Activated naive CD4-positive, alpha-beta T cell treated with anti-CD3 and anti-CD28 coated beads, Interleukin-2, amount 50 U/mL, for 16 hours (primary cell): ENCODE measurements around the gene TBC1D16.

Experiments
- DNase-seq: peaks from one replicate; pipeline ENCODE4 v3.0.0-alpha.2; 2020

TBC1D16 gene

DNA sequence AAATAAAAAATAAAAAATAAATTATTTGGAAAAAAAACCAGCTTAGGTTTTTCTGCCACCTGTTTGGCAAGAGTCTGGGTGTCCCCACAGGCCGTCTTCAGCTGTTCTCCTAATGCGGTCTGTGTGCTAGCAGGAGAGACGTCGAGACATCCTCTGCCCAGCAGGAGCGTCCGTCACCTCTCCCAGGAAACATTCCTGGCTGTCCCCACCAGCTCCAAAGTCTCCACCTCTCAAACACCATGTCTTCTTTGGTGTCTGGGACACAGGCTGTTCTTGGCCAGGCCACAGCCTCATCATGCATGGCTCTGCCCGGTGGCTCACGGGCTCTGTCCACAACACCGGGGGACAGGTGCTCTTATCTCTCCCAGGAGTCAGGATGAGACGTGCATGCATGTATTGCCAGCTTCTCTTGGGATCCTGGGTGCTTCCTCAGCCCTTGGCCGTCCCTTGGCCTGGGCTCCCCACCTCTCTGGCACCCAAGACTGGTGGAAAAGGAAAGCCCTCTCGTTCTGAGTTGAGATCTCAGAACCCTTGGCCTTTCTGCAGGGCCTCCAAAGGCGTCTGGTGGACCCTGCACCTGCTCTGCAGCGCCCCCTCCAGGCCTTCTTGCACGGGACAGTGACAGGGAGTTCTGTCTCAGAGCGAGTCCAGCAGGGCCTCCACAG is 111.6 kb downstream of the TBC1D16 start:
- DNase-seq: peak; percentile 42

- DNase-seq: no peak
Measured at GRCh38 chr17:79922798-79923197, 112.9 kb downstream of the TBC1D16 start.

DNA sequence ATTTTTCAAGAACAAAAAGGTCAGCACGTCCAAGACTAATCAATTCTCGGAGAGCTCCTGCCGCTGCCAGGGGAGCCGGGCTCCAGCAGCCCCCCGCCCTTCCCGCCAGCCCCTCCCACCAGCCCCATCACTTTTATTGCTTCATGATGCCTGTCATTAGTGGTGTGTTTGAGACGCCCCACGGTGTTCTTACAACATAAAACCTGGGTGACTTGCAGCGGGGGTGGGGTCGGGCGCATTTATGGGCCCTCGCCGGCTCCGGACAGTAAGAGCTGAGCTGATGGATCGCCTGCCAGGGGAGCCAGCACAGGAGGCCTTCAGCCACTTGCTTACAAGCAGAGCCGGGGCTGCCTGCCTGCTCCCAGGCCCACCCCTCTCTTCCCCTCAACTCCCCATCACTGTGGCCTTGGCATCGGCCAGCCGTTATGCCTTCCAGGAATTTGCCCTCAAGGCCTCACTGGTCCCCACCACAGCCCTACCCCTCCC is 113.5 kb downstream of the TBC1D16 start:
- DNase-seq: no peak

GRCh38 chr17:79921411-79922115 is 114.1 kb downstream of the TBC1D16 start:
- DNase-seq: no peak

DNA sequence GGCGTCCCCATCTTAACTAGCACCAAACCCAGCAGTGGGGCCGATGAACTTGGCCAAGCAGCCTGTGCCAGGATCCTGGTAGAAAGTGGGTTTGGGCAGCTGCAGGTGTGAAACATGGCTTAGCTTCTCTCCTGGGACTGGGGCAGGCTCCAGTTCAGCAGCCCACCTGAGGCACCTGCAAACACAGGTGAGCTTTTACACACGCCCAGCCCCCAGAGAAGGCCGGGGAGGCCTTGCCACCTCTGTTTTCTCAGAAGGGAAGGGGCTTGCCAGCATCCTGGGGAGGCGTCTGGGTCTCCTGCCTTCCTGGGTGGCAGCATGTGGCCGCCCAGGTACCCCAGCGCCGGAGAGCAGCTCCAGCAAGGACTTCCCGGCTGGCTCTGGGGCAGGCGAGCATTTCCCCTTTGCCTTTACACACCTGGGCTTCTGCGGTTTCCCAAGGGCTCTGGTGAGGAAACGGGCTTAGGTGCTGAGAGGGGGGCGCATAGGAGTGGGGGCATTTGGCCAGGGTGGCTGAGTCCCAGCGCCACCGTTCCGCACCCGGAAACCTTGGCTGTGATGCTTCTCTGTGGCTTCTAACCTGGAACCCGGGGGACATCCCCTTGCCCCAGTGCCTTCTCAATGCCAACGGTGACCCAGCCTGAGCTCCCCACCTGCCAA is 114.8 kb downstream of the TBC1D16 start:
- DNase-seq: no peak

DNA sequence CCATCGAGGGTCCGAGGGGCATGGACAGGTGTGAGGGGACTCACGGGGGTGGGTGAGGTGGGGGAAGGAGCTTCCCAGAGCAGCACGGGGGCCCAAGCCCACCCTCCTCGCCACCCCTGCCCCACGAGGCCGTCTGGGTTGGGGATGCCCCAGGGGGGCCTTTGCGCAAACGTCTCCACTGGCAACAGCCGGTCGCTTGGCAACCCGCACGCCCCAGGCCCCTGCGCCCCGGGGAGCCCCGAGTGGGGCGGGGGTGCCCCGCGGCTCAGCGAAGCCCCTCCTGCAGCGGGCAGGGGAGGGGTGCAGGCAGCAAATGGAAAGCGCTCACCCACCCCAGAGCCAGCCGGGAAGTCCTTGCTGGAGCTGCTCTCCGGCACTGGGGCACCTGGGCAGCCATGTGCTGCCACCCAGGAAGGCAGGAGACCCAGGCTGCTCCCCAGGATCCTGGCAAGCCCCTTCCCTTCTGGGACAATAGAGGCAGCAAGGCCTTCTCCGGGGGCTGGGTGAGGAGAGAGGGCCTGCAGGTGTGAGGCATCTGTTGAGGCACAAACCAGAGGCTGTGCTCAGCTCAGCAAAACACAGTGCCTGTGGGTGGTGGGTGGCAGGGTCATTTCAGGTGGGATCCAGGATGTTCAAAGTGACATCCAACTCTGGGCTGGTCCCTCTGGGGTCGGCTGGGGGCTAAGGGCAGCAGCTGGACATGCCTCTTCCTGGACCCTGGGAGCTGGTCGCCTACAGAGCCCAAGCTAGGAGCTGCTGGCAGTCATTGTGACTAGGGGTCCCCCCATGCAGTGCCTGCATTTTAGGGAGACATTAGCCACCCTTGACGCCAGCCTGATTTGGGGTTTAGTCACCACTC is 115.6 kb downstream of the TBC1D16 start:
- DNase-seq: no peak

- DNase-seq: no peak
Measured at GRCh38 chr17:79919164-79919585, 116.5 kb downstream of the TBC1D16 start.

DNA sequence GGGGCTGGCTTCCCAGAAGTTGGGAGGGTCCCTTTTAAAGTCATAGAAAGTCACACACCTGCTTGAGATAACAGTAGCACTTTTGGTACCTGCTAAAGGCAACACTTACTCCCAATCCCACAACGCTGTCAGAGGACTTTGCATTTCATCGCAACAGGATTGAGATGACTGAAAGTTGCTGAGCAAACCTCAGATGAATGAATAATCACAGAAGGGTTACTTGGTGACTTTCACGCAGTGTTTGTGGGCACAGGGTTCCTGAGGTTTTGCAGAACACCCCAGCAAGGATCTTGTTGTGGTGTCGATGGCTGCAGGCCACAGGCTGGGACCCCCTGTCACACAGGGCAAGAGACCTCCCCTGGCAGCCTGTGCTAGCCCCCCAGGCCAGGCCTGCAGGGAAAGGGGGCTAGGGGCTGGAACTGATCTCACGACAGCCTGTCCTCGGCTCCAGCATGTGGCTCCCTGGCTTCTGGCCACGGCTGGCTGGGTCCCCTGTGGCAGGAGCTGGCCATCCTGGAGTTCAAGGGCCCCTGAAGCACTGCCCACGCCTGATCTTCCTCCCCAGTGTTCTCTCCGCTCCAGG is 117.0 kb downstream of the TBC1D16 start:
- DNase-seq: no peak

DNA sequence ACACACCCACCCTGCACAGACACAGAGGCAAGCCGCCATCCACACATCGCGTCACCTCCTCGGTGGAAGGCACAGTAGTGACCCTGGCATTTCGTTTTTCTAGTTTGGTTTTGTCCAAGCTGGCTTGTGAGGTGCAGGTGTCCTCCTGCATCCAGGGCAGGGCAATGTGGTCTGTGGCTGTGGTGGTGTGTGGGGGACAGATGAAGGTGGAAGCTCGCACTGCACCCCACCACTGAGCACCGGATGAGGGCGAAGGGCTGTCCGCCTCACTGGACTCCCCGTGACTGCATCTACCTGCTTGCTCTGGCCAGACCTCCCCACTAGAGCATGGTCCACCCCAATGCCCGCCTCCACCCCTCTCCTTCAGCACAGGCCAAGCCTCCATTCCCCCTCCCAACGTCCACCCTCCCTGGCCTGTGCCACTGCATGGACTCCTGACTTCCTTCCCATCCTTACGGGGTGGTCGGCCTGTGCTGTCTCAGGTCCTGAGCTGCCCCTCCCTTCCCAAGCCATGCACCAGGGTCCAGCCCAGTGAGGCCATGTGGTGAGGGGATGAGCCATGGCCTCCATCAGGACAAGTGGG is 117.7 kb downstream of the TBC1D16 start:
- no peak for DNase-seq

DNA sequence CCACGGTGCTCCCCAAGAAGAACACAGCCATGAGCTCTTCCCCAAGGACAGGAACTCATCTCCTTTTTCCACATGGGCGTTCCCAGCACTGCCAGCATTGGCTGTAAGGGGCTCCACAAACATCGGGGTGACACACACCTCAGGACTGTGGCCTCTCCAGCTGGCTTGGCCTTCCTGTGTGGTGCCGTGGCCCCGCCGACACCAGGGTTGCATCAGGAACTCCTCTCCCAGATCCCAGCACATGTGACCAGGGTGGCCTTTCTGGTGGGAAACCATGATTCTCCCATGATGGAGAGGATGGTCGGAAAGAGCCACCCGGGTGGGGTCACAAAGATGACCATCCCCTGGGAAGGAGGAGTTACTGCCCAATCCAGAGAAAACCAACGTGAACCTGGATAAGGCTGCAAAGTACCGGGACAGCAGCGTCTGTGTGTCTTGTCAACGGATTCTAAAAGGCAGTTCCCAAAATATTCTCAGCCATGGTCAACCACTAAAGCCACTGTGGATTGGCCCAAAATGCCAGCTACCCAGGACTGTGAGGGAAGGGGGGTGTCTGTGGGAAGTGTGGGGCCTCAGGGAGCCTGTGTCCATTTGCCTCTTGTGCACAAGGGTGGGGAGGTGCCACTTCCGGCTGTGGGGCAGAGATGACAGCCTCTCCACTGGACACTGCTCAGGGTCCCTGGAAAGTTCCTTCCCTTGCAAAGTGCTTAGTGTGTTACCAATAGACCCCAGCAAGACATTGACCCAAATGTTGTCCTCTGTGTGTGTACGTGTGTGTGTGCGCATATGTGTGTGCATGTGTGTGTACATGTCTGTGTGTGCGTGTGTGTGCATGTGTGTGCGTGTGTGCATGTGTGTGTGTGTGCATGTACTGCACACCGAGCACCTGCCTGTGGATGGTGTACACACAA is 118.4 kb downstream of the TBC1D16 start:
- no peak for DNase-seq

DNA sequence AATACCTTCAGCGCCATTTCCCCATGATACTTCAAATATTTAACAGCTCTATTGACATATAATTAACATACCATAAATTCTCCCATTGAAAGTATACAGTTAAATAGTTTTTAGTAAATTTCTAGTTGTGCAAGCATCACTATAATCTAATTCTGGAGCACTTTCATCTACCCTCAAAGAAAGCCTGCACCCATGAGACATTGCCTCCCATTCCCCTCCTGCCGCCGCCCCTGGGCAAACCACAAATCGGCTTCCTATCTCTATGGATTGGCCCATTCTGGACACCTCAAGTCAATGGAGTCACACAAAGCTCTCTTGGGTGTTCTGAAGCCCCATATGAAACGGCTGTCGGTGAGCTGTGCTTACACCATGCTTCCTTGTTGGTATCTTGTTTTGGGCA is 119.2 kb downstream of the TBC1D16 start:
- no peak for DNase-seq

DNA sequence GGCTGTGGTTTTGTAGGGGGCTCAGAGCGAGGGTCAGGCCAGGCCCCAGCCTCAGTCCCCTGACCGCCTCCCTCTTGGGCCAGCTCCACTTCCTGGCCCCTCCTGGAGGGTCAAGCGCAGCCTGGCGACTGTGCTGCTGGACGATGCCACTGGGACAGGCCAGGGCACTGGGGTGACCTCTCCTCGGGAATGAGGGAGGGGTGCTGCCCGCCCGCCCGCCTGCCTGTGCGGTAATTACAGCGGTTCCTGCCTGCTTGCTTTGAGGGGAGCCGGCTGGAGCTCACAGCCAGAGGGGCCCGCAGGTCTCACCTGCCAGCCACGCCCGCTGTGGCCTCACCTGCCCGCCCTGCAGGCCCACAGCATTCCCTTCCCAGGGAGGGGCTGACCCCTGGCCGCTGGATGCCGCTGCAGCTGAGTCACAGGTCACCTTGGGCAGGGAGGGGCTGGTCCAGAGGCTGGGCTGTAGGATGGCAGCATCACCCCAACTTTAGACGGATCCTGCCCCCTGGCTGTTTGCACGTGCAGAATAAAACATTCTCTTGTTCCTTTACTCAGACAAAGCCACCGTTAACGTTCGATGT is 119.7 kb downstream of the TBC1D16 start:
- no peak for DNase-seq

GRCh38 chr17:79914813-79915740 is 120.6 kb downstream of the TBC1D16 start:
- DNase-seq: no peak

GRCh38 chr17:79913896-79914812 is 121.5 kb downstream of the TBC1D16 start:
- DNase-seq: no peak

DNA sequence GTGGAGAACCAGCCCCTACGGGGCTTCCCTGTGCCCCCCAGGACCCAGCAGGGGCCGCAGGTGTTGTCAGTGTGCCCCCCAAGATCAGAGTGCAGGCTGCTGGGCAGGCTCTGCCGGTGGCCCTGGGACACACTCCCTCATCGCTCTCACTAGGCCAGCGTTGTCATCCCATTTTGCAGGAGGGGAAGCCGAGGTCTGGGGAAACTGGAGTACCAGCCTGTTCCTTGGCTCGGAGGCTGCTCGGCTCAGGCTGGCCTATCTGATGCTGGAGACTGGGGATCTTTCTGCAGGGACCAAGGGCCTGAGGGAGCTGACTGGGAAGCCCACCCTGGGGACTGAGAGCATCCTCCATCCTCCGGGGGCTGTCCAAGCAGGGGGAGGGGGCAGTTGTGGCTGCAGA is 122.2 kb downstream of the TBC1D16 start:
- DNase-seq: no peak

- DNase-seq: no peak
Measured at GRCh38 chr17:79912552-79913330, 122.9 kb downstream of the TBC1D16 start.
